Stimulated activated CD4-positive, alpha-beta T cell treated with anti-CD3 and anti-CD28 coated beads, Interleukin-1b, Interleukin-23, amount 100 ng/mL, for 1 hour (primary cell): ENCODE results near the gene RIC1.
"Not testable (repeated sequence)": the region's sequence is repeated elsewhere in the genome, so short reads cannot be mapped to it uniquely, and the experiment has no call there.

Experiments used
- DNase-seq, 2 donors: peaks; one replicate each; pipeline ENCODE4 v3.0.0-alpha.2; 2020; ENCODE audit warnings: low read depth in 2 of 2

The RIC1 gene

GRCh38 chr9:5628530-5629311 is at the start of gene RIC1:
Gene RIC1, plus strand, starts transcription at chr9:5629107. Its CDS starts 203 bp downstream, at chr9:5629310.
- DNase-seq: peak; percentile 72 to 73

DNA sequence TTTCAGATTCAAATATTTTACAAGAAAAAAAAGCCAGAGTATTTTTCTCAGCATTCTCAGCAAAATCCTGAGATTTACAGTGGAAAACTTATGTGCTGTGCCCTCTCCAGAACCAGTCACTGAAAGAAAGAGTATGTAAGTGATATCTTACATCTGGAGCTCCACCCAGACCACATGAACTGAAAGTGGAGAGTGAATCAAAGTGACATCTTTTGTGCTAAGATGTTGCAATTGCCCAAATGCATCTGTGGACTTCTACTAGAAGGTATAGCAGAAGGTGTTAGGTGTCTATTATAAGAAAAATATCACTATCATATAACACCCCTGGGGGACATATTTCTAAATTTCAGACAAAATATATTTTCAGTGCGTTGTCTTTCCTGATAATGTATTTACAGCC is 49.0 kb upstream of the RIC1 start:
- no peak for DNase-seq

DNA sequence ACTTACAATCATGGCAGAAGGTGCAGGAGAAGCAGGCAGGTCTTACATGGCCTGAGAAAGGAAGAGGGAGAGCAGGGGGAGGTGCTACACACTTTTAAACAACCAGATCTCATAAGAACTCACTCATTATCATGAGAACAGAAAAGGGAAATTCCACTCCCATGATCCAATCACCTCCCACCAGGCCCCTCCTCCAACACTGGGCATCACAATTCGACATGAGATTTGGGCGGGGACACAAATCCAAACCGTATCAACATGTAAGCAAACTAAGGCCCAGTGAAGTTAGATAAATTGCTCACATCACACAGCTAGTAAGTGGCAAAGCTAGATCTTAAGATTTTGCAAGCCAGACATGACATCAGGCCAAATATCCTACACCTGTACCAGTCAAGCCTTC is 48.3 kb upstream of the RIC1 start:
- no peak for DNase-seq

- not testable (repeated sequence) for DNase-seq
Measured at GRCh38 chr9:5581706-5582105, 47.2 kb upstream of the RIC1 start.

DNA sequence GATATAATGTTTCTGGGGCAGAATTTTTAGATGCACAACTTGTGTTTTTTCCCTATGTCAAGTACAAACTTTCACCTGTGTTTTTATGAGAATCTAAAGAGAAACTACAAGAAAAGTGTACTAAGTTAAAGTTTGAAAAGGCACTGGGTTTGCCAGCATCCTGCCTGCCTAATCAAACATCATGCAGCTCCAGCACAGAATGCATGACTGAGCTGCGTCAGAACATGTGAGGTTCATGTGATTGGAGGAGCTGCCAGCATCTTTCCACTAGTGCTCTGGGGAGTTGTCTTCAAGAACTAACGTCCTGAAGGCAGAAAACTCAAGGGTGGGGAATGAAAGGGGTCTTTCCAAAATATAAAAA is 46.1 kb upstream of the RIC1 start:
- DNase-seq: no peak

GRCh38 chr9:5586391-5586802 is 42.5 kb upstream of the RIC1 start:
- no peak for DNase-seq

- DNase-seq: no peak
Measured at GRCh38 chr9:5587024-5587423, 41.9 kb upstream of the RIC1 start.

DNA sequence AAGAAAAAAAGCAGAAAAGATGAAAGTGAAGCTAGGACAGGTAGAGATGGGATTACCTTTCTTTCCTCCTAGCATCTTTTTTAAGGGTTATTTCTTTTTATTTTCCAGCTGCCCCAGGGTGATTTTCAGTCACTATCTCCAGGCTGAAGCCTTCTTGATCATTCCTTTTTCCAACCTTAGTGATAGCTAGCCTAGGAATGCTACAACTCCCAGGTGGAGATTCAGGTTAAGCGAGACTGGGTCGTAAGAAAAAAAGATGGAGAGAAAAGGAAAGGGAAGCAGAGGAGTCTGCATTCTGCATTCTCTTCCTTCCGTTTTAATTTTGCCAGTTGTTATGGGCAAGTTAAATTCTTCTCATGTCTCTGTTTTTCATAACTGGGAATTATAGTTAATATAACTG is 36.7 kb upstream of the RIC1 start:
- no peak for DNase-seq

GRCh38 chr9:5592904-5593303 is 36.0 kb upstream of the RIC1 start:
- DNase-seq: no peak

- DNase-seq: no peak
Measured at GRCh38 chr9:5593904-5594303, 35.0 kb upstream of the RIC1 start.

DNA sequence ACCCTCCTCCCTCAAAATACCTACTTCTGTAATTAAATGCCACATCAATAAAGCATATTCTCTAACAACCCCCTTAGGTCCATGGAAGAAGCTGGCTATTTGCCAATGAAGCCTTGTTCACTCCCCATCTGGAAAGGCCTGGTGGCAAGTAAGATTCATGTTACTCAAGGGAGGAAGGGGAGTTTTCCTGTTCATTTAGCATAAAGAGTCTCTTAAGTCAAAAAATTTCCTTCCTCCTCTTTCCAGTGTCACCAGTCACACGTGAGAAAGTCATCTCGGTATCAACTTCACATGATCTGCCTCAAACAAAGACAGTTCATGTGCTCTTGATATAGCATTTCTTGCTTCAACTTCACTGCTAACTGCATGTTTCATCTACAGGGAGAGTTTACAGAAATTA is 32.7 kb upstream of the RIC1 start:
- no peak for DNase-seq

DNA sequence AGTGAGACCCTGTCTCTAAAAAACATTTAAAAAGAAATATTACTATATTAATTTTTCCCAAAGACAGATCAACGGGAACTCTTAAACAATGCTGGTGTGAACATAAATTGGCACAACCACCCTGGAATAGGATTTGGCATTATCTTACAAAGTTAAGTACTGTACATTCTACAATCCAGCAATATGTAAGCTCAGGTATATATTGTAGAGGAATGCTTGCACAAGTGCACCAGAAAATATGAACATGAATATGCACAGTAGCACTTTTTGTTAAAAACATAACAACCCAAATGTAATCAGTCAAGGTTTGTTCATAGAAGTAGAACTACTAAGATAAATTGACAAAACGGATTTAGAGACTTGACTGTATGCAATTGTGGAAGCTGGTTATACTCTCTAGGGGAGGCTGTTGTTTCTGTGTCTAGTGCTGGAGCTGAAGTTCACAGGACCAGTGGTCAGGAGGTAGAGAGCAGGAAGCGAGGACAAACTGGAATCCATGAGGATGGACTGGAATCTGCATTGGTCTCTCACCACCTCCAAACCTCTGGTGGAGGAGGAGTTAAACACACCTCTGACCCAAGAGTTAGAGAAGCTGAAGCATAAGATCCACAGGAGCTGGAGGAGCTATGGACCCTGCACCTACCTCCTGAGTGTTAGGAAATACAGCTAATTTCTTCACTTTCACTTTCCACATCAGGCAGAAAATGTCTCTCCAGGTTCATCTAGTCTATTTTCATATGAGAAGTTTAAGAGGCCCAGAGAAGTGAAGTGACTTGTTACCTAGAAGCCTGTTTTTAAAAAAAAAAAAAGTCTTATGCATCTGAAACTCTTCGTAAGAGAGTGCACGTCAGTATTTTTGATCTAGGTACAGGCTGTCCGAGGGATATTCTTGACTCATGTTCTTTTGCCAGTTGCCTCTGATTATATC is 20.3 kb upstream of the RIC1 start:
- DNase-seq: no peak

DNA sequence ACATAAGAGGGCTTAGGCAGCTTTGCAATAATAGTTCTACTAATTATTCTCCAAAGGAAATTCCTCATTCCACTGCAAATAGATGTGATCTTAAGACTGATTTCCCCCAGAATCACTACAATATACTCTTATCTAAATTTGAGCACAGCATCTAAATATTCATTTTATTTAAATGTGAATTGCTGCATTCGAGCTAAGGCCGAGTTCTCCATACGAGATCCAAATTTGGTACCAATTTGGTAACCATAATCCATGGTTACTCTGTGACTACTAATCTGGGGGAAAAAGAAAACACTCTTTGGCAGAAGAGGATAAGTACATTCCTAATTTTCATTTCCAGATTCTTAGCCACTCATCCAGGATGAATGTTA is 19.7 kb upstream of the RIC1 start:
- DNase-seq: no peak

DNA sequence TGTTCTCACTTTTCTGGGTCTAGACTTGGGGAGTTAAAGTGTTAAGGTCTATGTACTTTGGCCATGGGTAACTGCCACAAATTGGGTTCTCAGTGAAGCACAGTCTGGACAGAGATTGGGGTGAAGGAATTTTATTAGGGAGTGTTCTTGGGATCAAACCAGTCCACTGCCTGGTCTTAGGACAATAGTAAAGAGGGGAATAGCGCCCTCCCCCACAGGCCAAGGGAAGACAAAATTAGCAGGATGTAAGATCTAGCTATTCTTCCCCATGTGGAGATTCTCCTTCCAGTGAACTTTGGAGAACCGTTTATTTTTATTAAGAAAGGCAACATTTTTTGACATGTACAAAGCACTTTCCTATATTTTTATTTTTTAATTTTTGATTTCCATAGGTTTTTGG is 18.4 kb upstream of the RIC1 start:
- DNase-seq: no peak

- DNase-seq: no peak
Measured at GRCh38 chr9:5611321-5612184, 17.4 kb upstream of the RIC1 start.

- DNase-seq: no peak
Measured at GRCh38 chr9:5612185-5612530, 16.7 kb upstream of the RIC1 start.

GRCh38 chr9:5614192-5614591 is 14.7 kb upstream of the RIC1 start:
- no peak for DNase-seq

DNA sequence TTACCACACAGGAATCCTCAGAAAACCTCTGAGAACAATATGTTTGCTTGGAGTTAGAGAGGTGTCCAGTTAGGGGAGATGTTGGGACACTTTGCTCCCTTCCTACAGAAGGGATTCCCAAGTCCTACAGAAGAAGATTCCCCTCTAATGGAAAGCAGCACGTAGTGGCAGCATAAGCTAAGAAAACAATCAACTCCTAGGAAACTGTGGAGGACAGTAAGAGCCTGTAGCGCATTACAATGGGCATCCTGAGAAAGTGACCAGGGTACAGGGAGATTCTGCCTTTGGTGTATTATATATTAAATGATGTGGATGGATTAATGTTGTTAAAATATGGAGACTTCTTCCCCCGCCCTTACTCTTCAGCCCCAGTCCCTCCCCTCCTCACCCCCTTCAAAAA is 13.9 kb upstream of the RIC1 start:
- no peak for DNase-seq

DNA sequence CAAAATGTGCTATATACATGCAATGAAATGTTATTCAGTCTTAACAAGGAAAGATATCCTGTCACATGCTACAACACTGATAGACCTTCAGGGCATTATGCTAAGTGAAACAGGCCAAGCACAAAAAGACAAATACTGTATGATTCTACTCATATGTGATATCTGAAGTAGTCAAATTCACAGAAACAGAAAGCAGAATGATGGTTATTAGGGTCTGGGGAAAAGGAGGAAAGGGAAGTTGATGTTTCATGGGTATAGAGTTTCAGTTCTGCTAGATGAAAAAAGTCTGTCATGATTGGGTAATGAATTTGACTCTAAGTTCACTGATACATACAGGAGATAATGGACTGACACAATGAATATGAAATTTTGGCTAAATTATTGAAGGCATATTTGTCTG is 11.2 kb upstream of the RIC1 start:
- no peak for DNase-seq

DNA sequence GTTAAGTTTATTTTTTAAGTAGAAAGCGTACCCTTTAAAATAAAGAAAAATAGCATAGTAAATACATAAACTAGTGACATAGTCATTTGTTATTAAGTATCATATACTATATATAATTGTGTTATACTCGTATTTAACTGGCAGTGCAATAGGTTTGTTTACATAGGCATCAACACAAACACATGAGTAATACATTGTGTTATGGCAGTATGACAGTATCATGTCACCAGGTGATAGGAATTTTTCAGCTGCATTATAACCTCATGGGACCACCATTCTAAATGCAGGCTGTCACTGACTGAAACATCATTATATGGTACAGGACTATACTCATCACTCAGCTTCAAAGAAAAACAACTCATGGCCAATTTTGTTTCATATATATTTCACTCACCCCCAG is 8.4 kb upstream of the RIC1 start:
- DNase-seq: no peak

GRCh38 chr9:5621327-5621726 is 7.6 kb upstream of the RIC1 start:
- no peak for DNase-seq

GRCh38 chr9:5622016-5622415 is 6.9 kb upstream of the RIC1 start:
- no peak for DNase-seq
